Measurements from ENCODE around the gene HBG2.

The HBG2 gene

DNA sequence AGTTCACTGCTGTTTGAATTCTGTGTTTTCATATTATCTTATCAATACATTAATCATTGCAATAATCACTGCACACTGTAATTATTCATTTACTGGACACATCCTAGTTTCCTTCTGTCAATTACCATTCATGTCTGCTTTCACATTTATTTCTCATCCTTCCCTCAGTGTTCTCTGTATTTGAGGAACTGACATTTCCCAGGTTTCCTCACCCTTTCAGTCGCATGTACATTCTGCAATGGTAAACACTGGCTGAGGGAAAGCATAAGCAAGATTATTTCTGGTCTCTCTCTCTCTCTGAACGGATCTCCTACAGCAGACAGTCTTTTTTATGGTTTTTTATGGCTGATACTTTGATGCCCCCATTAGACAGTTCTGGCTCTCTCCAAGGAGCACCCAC, 16.1 kb downstream of the HBG2 start:
- no peak for TF ChIP-seq TAF1 (IDR thresholded peaks at IDR 0.05; ENCODE audit: borderline replicate concordance, insufficient read depth, low read length)
- TF ChIP-seq FOXP2 (optimal IDR thresholded peaks at IDR 0.05; ENCODE audit: borderline replicate concordance, extremely low read depth, extremely low read length, insufficient read depth): no peak
- TF ChIP-seq, protein P1, sequence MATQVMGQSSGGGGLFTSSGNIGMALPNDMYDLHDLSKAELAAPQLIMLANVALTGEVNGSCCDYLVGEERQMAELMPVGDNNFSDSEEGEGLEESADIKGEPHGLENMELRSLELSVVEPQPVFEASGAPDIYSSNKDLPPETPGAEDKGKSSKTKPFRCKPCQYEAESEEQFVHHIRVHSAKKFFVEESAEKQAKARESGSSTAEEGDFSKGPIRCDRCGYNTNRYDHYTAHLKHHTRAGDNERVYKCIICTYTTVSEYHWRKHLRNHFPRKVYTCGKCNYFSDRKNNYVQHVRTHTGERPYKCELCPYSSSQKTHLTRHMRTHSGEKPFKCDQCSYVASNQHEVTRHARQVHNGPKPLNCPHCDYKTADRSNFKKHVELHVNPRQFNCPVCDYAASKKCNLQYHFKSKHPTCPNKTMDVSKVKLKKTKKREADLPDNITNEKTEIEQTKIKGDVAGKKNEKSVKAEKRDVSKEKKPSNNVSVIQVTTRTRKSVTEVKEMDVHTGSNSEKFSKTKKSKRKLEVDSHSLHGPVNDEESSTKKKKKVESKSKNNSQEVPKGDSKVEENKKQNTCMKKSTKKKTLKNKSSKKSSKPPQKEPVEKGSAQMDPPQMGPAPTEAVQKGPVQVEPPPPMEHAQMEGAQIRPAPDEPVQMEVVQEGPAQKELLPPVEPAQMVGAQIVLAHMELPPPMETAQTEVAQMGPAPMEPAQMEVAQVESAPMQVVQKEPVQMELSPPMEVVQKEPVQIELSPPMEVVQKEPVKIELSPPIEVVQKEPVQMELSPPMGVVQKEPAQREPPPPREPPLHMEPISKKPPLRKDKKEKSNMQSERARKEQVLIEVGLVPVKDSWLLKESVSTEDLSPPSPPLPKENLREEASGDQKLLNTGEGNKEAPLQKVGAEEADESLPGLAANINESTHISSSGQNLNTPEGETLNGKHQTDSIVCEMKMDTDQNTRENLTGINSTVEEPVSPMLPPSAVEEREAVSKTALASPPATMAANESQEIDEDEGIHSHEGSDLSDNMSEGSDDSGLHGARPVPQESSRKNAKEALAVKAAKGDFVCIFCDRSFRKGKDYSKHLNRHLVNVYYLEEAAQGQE (IDR thresholded peaks at IDR 0.05; ENCODE audit: insufficient read depth in 1 of 2, low read depth in 2 of 2, low read length in 2 of 2): no peak
- TF ChIP-seq SIN3A (IDR thresholded peaks at IDR 0.05; ENCODE audit: borderline replicate concordance, insufficient read depth, low read length): no peak
- TF ChIP-seq POLR2AphosphoS5 (IDR thresholded peaks at IDR 0.05; ENCODE audit: low read depth, low read length): no peak

DNA sequence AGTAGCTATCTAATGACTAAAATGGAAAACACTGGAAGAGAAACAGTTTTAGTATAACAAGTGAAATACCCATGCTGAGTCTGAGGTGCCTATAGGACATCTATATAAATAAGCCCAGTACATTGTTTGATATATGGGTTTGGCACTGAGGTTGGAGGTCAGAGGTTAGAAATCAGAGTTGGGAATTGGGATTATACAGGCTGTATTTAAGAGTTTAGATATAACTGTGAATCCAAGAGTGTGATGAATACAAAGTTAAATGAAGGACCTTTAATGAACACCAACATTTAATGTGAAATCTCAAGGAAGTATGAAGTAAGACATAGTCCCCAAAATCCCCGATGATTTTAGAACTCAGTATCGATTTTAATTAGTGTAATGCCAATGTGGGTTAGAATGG, 17.2 kb downstream of the HBG2 start:
- TF ChIP-seq POLR2AphosphoS5 (IDR thresholded peaks at IDR 0.05; ENCODE audit: low read depth, low read length): no peak
- TF ChIP-seq, protein P1 (IDR thresholded peaks at IDR 0.05; ENCODE audit: insufficient read depth in 1 of 2, low read depth in 2 of 2, low read length in 2 of 2): no peak

DNA sequence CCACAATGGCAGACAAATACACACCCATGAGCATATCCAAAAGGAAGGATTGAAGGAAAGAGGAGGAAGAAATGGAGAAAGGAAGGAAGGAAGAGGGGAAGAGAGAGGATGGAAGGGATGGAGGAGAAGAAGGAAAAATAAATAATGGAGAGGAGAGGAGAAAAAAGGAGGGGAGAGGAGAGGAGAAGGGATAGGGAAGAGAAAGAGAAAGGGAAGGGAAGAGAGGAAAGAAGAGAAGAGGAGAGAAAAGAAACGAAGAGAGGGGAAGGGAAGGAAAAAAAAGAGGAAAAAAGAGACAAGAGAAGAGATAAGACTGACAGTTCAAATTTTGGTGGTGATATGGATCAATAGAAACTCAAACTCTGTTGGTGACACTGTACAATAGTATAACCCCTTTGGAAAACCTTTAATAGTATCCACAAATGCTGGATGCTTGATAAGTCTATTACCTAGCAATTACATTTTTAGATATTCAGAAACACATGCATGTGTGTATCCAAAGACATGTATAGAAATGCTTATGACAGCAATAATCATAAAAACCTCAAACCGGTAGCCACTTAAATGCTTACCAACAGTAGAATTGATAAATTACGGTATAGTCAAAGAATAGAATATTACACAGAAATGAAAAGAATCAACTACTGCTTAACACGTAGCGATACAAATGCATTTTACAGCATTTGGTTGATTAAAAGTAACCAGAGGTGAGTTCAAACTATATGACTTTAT, 19.1 kb downstream of the HBG2 start:
- TF ChIP-seq FOXP2 (optimal IDR thresholded peaks at IDR 0.05; ENCODE audit: borderline replicate concordance, extremely low read depth, extremely low read length, insufficient read depth): no peak
- no peak for TF ChIP-seq POLR2AphosphoS5 (IDR thresholded peaks at IDR 0.05; ENCODE audit: low read depth, low read length)
- no peak for TF ChIP-seq TAF1 (IDR thresholded peaks at IDR 0.05; ENCODE audit: borderline replicate concordance, insufficient read depth, low read length)
- TF ChIP-seq, protein P1 (IDR thresholded peaks at IDR 0.05; ENCODE audit: insufficient read depth in 1 of 2, low read depth in 2 of 2, low read length in 2 of 2): no peak
- TF ChIP-seq SIN3A (IDR thresholded peaks at IDR 0.05; ENCODE audit: borderline replicate concordance, insufficient read depth, low read length): no peak

DNA sequence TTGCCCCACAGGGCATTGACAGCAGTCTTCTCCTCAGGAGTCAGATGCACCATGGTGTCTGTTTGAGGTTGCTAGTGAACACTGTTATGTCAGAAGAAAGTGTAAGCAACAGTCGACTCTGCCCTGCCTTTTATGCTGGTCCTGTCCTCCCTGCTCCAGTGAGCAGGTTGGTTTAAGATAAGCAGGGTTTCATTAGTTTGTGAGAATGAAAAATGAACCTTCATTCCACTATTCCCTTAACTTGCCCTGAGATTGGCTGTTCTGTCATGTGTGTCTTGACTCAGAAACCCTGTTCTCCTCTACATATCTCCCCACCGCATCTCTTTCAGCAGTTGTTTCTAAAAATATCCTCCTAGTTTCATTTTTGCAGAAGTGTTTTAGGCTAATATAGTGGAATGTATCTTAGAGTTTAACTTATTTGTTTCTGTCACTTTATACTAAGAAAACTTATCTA, 20.2 kb downstream of the HBG2 start, which contains the start of gene HBD:
Gene HBD (minus strand): TSS at position 103 of the 454 bp plus-strand sequence. CDS start 50 bp downstream, at position 53.
- TF ChIP-seq TAF1 (IDR thresholded peaks at IDR 0.05; ENCODE audit: borderline replicate concordance, insufficient read depth, low read length): no peak
- TF ChIP-seq FOXP2 (optimal IDR thresholded peaks at IDR 0.05; ENCODE audit: borderline replicate concordance, extremely low read depth, extremely low read length, insufficient read depth): no peak
- TF ChIP-seq SIN3A (IDR thresholded peaks at IDR 0.05; ENCODE audit: borderline replicate concordance, insufficient read depth, low read length): no peak
- TF ChIP-seq, protein P1 (IDR thresholded peaks at IDR 0.05; ENCODE audit: insufficient read depth in 1 of 2, low read depth in 2 of 2, low read length in 2 of 2): no peak
- TF ChIP-seq POLR2AphosphoS5 (IDR thresholded peaks at IDR 0.05; ENCODE audit: low read depth, low read length): no peak

Data from PFSK-1 (cell line).